Thoracic aorta (tissue), 2 donors: Measurements from ENCODE around the gene ADRA2C. TPM values are rescaled to one million over a fixed set of nuclear protein-coding genes. Genes with fewer than 3 reads are reported as not detected.

Source experiments
- ATAC-seq: fragments of 150-250 bp; one replicate; pipeline ENCODE4 v1.8.0; 2017; ENCODE audit warnings: low read depth; ENCODE audit not compliant: insufficient number of reproducible peaks, low FRiP score
- DNase-seq: peaks from one replicate; pipeline ENCODE4 v3.0.0-alpha.2; 2020; ENCODE audit warnings: low spot score
- H3K27ac ChIP-seq, 2 donors: fragments of 200-600 bp; sonication (generic); 1 replicate in 1 of 2; 2 replicates in 1 of 2; pipeline ENCODE4 v1.5.1; 2016; ENCODE audit warnings: mild to moderate bottlenecking in 2 of 2, moderate library complexity in 2 of 2
- H3K27me3 ChIP-seq: fragments of 200-600 bp; sonication (generic); replicated peaks from 2 replicates; pipeline ENCODE4 v1.6.0; 2016; ENCODE audit warnings: mild to moderate bottlenecking; ENCODE audit not compliant: insufficient read depth
- H3K36me3 ChIP-seq: fragments of 200-600 bp; sonication (generic); one replicate; pipeline ENCODE4 v1.5.1; 2016
- H3K4me1 ChIP-seq, 2 donors: fragments of 200-600 bp; sonication (generic); 1 replicate in 1 of 2; 2 replicates in 1 of 2; pipeline versions ENCODE4 v1.5.1 to v1.6.0; 2016; ENCODE audit warnings: low read depth in 2 of 2, mild to moderate bottlenecking in 1 of 2; ENCODE audit not compliant: control insufficient read depth in 1 of 2
- H3K4me3 ChIP-seq: fragments of 200-600 bp; sonication (generic); 2 replicates; pipeline ENCODE4 v1.5.1; 2016; ENCODE audit warnings: mild to moderate bottlenecking
- H3K9me3 ChIP-seq: fragments of 200-600 bp; sonication (generic); 2 replicates; pipeline ENCODE4 v1.5.1; 2016
- total RNA-seq, 2 donors: library from RNA; depleted of rRNA; stranded (reverse); fragments of >200 nt; gene quantifications; one replicate each; pipeline versions ENCODE4 v1.1.0 to v1.2.3, GENCODE V29; 2016
- TF ChIP-seq, protein P1 (sequence below): fragments of 200-600 bp; sonication (generic); IDR thresholded peaks from one replicate; pipeline ENCODE4 v1.5.1; 2019; ENCODE audit warnings: antibody characterized with exemption

The ADRA2C gene
- total RNA-seq, 2 donors from 2014 or later: 105 to 232 TPM

- ATAC-seq (no peak), DNase-seq (no peak)
- TF ChIP-seq, protein P1, sequence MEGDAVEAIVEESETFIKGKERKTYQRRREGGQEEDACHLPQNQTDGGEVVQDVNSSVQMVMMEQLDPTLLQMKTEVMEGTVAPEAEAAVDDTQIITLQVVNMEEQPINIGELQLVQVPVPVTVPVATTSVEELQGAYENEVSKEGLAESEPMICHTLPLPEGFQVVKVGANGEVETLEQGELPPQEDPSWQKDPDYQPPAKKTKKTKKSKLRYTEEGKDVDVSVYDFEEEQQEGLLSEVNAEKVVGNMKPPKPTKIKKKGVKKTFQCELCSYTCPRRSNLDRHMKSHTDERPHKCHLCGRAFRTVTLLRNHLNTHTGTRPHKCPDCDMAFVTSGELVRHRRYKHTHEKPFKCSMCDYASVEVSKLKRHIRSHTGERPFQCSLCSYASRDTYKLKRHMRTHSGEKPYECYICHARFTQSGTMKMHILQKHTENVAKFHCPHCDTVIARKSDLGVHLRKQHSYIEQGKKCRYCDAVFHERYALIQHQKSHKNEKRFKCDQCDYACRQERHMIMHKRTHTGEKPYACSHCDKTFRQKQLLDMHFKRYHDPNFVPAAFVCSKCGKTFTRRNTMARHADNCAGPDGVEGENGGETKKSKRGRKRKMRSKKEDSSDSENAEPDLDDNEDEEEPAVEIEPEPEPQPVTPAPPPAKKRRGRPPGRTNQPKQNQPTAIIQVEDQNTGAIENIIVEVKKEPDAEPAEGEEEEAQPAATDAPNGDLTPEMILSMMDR: peak; percentile 56
- H3K36me3 ChIP-seq: no peaks in the 10 kb centered on the region
- no peaks in the 10 kb centered on the region for H3K9me3 ChIP-seq
- H3K4me1 ChIP-seq: peaks cover 0 to 13% of the 10 kb centered on the region in 2 donors
- no peak overlapping the region for H3K4me3 ChIP-seq
- H3K27me3 ChIP-seq: no peaks in the 10 kb centered on the region
- H3K27ac ChIP-seq: no peak overlapping the region
Measured at GRCh38 chr4:3786196-3786869, 20.1 kb downstream of the ADRA2C start.

DNA sequence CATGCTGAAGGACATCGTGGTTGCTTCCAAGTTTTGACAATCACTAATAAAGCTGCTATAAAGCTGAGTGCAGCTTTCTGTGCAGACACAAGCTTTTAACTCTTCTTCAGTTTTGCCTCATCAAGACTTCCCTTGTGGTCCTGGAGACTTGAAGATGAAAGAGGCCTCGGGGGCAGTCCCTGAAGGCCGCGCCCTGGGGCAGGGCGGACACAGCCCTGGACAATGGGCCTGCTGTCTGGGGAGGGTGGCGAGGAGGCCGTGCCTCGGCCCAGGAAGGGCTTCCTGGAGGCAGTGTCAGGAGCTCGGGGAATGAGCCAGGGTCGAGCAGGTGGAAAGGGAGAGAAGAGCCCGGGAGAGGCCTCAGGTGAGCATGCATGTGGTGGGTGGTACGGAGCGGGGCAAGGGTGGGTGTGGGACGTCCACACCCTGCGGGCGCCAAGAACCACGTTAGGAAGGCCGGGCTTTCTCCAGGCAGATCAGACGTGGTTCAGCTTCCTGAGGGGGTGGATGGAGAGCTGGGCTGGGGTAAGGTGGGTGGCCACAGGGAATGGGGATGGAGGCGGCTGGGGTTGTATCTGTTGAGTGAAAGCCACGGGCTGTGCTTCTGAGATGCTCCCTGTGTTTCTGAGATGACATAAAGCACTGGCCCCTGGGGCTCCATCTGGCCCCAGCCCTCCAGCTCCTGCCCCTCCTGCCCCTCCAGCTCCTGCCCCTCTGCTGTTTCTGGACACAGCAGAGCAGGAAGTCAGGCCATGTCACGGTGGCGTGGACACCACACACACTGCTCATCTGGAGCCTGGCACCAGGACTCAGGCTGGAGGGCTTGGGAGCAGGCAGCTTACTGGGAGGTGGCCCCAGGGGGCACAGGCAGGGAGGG is 21.5 kb downstream of the ADRA2C start:
- Histone ChIP-seq H3K36me3 (no peaks in the 10 kb centered on the region), H3K27ac (no peak overlapping the region), H3K4me1 (peaks cover 0 to 13% of the 10 kb centered on the region in 2 donors), H3K4me3 (no peak overlapping the region), H3K27me3 (no peaks in the 10 kb centered on the region), H3K9me3 (no peaks in the 10 kb centered on the region)
- ATAC-seq (no peak), DNase-seq (no peak)
- TF ChIP-seq, protein P1: no peak

DNA sequence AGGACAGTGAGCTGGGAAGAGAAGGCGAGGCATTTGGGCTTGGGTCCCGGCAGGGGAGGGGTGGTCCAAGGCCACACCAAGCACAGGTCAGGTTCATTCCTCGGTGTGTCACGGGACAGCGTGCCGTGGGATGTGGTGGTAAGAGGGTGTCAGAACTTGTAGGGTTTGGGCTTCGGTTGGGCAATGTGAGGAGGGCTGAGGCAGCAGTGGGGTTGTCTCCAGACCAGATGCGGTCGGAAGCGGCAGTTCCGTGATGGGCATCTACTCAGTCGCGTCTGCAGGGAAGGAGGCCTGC is 22.1 kb downstream of the ADRA2C start:
- Histone ChIP-seq H3K27ac (no peak overlapping the region), H3K9me3 (no peaks in the 10 kb centered on the region), H3K36me3 (no peaks in the 10 kb centered on the region), H3K4me1 (peaks cover 0 to 13% of the 10 kb centered on the region in 2 donors), H3K4me3 (no peak overlapping the region), H3K27me3 (no peaks in the 10 kb centered on the region)
- no peak for ATAC-seq
- DNase-seq: no peak
- TF ChIP-seq, protein P1: no peak

- H3K4me1 ChIP-seq: peaks cover 0 to 13% of the 10 kb centered on the region in 2 donors
- TF ChIP-seq, protein P1: no peak
- H3K4me3 ChIP-seq: no peak overlapping the region
- no peak for DNase-seq
- no peaks in the 10 kb centered on the region for H3K27me3 ChIP-seq
- H3K36me3 ChIP-seq: no peaks in the 10 kb centered on the region
- no peak for ATAC-seq
- H3K9me3 ChIP-seq: no peaks in the 10 kb centered on the region
- H3K27ac ChIP-seq: no peak overlapping the region
Measured at GRCh38 chr4:3789587-3789986, 23.4 kb downstream of the ADRA2C start.

- TF ChIP-seq, protein P1: no peak
- Histone ChIP-seq H3K27ac (no peak overlapping the region), H3K4me1 (peaks cover 0 to 13% of the 10 kb centered on the region in 2 donors), H3K4me3 (no peak overlapping the region), H3K27me3 (no peaks in the 10 kb centered on the region), H3K9me3 (peaks cover 3% of the 10 kb centered on the region), H3K36me3 (no peaks in the 10 kb centered on the region)
- ATAC-seq: no peak
- no peak for DNase-seq
Measured at GRCh38 chr4:3790006-3790561, 23.9 kb downstream of the ADRA2C start.
